RWPE2 (cell line): ENCODE results near the gene ME3.
A peak's percentile ranks its signal among the peaks of the same experiment; 100 is the strongest.

Source experiments
- ATAC-seq: fragments of 200-7000 bp; cut with Tn5 transposase; 3 replicates; pipeline ENCODE4 v1.9.1; 2021; ENCODE audit warnings: low read depth
- DNase-seq: peaks from one replicate; pipeline ENCODE4 v3.0.0-alpha.2; 2020; ENCODE audit warnings: low spot score
- H3K27ac ChIP-seq: fragments of 450-650 bp; 2 replicates; pipeline ENCODE4 v1.5.1; 2017; ENCODE audit warnings: mild to moderate bottlenecking; ENCODE audit not compliant: poor library complexity, severe bottlenecking
- H3K27me3 ChIP-seq: fragments of 250-450 bp; sonication (Bioruptor Pico); 2 replicates; pipeline ENCODE4 v1.5.1; 2021; ENCODE audit warnings: mild to moderate bottlenecking, moderate library complexity; ENCODE audit not compliant: insufficient read depth, poor library complexity, severe bottlenecking
- H3K36me3 ChIP-seq: fragments of 250-450 bp; sonication (Bioruptor Pico); 2 replicates; pipeline ENCODE4 v1.5.1; 2020; ENCODE audit warnings: low read depth, mild to moderate bottlenecking, moderate library complexity
- H3K4me1 ChIP-seq: fragments of 250-450 bp; sonication (Bioruptor Pico); 2 replicates; pipeline ENCODE4 v1.5.1; 2021; ENCODE audit warnings: mild to moderate bottlenecking, moderate library complexity; ENCODE audit not compliant: insufficient read depth, poor library complexity, severe bottlenecking
- H3K4me3 ChIP-seq: fragments of 250-450 bp; sonication (Bioruptor Pico); 2 replicates; pipeline ENCODE4 v1.5.1; 2021; ENCODE audit warnings: mild to moderate bottlenecking, moderate library complexity; ENCODE audit not compliant: severe bottlenecking
- H3K9me3 ChIP-seq: fragments of 250-450 bp; sonication (Bioruptor Pico); 2 replicates; pipeline ENCODE4 v1.5.1; 2021; ENCODE audit warnings: mild to moderate bottlenecking, moderate library complexity; ENCODE audit not compliant: severe bottlenecking
- CTCF ChIP-seq: fragments of 450-650 bp; IDR thresholded peaks from one replicate; pipeline ENCODE4 v1.5.1; 2017; ENCODE audit warnings: mild to moderate bottlenecking, moderate library complexity; ENCODE audit not compliant: poor library complexity, severe bottlenecking

Gene ME3

GRCh38 chr11:86486261-86487030 is 186.0 kb downstream of the ME3 start:
- H3K27ac ChIP-seq, result no peak overlapping the region
- no peak for DNase-seq
- TF ChIP-seq CTCF, result no peak
- ATAC-seq, result no peak
- H3K36me3 ChIP-seq, result no peaks in the 10 kb centered on the region
- no peaks in the 10 kb centered on the region for H3K9me3 ChIP-seq
- H3K27me3 ChIP-seq, result no peaks in the 10 kb centered on the region
- peaks cover 23% of the 10 kb centered on the region for H3K4me1 ChIP-seq
- no peak overlapping the region for H3K4me3 ChIP-seq

GRCh38 chr11:86484795-86485166 is 187.6 kb downstream of the ME3 start:
- Histone ChIP-seq H3K4me1 (peaks cover 23% of the 10 kb centered on the region), H3K9me3 (no peaks in the 10 kb centered on the region), H3K27me3 (no peaks in the 10 kb centered on the region), H3K27ac (peak overlapping the region; percentile 92), H3K36me3 (no peaks in the 10 kb centered on the region), H3K4me3 (no peak overlapping the region)
- no peak for DNase-seq
- ATAC-seq, result no peak
- no peak for TF ChIP-seq CTCF

GRCh38 chr11:86483940-86484794 is 188.2 kb downstream of the ME3 start:
- Histone ChIP-seq H3K9me3 (no peaks in the 10 kb centered on the region), H3K27me3 (no peaks in the 10 kb centered on the region), H3K4me1 (peaks cover 23% of the 10 kb centered on the region), H3K36me3 (no peaks in the 10 kb centered on the region), H3K4me3 (no peak overlapping the region), H3K27ac (peak overlapping the region; percentile 92)
- peak; percentile 91 for DNase-seq
- TF ChIP-seq CTCF, result no peak
- ATAC-seq, result peak; percentile 97

GRCh38 chr11:86483610-86483939 is 188.8 kb downstream of the ME3 start:
- H3K9me3 ChIP-seq, result no peaks in the 10 kb centered on the region
- H3K36me3 ChIP-seq, result no peaks in the 10 kb centered on the region
- H3K4me3 ChIP-seq, result no peak overlapping the region
- H3K27ac ChIP-seq, result peak overlapping the region; percentile 92
- no peak for DNase-seq
- no peak for ATAC-seq
- TF ChIP-seq CTCF, result no peak
- H3K27me3 ChIP-seq, result no peaks in the 10 kb centered on the region
- H3K4me1 ChIP-seq, result peaks cover 23% of the 10 kb centered on the region
